Uterus (tissue), 2 donors: Measurements from ENCODE around the gene EPOP.

Experiments used
- CTCF ChIP-seq, 4 experiments: fragments of 200-600 bp in 2 of 4; fragments of 450-650 bp in 2 of 4; sonication (generic) in 2 of 4; IDR thresholded peaks; one replicate each; pipeline ENCODE4 v1.5.1; 2016 to 2019; ENCODE audit warnings: antibody characterized with exemption in 4 of 4, mild to moderate bottlenecking in 2 of 4, moderate library complexity in 1 of 4
- POLR2A ChIP-seq, 2 donors: fragments of 450-650 bp; IDR thresholded peaks; one replicate each; pipeline ENCODE4 v1.6.1; 2016; ENCODE audit warnings: antibody characterized with exemption in 2 of 2, mild to moderate bottlenecking in 1 of 2, moderate library complexity in 1 of 2

DNA sequence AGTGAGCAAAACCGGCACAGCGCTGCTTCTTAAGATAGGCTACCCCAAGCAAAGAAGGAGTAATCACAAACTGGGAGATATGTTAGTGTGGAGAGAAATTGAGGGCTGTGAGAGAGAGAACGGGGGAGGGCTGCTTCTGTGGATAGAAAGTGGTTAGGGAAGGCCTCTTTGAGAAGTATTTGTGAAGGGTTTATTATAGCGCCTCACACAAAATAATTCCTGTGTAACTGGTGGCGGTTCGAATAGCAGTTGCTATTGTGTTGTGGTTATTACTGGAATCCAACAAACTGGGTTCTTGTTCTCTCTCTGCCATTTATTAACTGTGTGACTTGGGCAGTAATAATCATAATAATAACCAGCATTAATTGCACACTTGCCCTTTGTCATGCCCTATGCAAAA is 46.2 kb upstream of the EPOP start:
- no peak for TF ChIP-seq CTCF (IDR thresholded peaks at IDR 0.05)
- TF ChIP-seq POLR2A (IDR thresholded peaks at IDR 0.05), result no peak
